Measurements from ENCODE around the gene HOXC11.

Gene HOXC11

DNA sequence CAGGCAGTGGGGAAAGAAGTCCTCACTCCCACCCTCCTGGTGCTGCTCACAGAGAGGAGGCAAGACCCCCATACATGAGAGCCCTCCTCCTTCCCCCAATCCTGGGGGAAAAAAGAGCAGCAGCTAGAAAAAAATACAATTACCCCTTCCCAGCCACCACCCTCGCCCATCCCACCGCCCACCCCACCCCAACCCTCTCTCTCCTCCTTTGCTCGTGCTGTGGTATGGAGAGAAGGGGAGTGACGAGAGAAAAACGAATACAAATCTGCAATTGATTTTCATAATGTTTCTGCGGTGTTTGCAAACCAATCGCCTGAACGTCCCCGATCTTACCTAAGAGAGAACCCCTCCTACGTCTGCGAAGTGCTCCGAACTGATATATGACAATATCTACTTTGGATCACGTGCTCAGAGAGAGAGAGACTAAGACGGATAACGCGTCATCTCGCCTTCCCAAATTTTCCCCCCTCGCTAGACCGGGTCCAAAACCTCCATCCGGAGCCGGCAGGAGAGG is at the start of gene HOXC11:
TSS of gene HOXC11 (plus strand) at position 405 of the 514 bp plus-strand sequence. CDS start 116 bp downstream, outside the sequence.
- no peak for DNase-seq (ENCODE audit: low read depth in 2 of 2)

DNA sequence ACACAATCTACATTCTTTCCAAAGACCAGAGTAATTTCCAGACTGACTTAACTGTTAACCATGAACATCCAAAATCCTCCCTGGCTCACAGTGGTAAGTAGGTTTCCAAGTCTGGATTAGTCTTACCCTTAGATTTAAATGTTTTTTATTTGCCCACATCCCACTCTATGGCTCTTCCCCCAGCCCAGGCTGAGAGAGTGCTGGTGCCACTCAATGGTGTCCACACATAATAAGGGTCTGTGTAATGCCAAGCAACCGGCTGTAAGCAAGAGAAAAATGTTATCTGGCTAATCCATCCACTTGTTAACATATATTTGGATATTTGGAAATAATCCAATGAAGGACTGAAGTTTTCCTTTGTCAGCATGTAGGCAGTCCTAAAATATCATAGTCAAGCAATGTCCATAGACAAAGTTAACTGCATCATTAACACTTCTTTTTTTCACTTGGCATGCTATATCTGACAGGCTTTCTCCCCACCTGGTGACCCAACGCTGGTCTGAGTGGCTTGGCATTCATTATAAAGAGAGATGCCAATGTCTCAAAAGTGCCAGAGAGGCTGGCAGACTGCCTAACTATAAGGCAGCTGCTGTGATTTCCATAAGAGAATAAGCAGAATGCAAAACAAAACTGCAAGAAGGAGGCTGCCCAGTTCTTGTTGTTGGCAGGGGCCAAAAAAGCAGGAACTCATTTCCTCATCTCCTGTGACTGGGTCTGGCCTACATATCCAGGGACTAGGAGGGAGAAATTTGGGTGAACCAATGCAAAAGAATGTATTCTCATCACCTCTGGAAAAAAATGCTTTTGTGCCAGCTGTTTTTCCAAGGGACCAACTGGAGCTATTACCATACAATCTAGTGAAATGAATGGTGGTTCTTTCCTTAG is 48.2 kb upstream of the HOXC11 start:
- no peak for DNase-seq (ENCODE audit: low read depth in 2 of 2)

DNA sequence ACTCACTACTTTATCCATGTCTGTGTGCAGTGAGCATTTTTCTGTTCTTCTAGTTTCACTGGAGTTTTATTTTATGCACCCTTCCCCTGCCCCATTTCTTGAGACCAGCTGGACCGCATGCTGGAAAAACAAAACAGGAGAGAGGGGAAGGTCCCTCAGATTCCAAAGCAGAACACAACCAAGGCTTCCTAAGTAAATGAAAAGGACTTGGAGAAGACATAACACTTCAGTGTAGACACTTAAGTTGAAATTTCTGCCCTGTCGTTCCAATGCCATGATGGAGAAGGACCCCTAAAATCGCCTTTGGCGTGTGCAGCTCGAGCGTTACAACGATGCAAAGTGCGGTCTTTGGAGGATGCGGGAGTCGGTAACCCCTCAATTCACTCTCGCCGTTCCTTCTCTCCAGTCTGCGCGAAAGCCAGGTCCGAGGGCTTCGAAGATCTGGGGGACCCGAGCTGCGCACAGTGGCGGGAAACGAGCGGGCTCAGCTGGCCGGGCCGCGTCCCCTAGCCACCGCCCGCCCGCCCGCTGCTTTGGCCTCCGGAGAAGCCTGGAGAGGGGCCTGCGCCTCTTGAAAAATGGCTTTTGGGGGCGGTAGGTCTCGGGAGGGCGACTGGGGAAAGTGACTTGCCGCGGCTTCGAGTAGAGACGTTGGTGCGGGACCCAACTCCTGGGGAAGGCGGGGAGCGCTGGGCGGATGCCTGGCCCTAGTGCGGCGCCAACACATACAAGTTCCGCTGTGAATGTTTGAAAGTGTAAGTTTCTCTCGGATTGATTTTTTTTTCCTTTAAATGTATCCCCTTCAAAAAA is 45.5 kb upstream of the HOXC11 start:
- no peak for DNase-seq (ENCODE audit: low read depth in 2 of 2)

DNA sequence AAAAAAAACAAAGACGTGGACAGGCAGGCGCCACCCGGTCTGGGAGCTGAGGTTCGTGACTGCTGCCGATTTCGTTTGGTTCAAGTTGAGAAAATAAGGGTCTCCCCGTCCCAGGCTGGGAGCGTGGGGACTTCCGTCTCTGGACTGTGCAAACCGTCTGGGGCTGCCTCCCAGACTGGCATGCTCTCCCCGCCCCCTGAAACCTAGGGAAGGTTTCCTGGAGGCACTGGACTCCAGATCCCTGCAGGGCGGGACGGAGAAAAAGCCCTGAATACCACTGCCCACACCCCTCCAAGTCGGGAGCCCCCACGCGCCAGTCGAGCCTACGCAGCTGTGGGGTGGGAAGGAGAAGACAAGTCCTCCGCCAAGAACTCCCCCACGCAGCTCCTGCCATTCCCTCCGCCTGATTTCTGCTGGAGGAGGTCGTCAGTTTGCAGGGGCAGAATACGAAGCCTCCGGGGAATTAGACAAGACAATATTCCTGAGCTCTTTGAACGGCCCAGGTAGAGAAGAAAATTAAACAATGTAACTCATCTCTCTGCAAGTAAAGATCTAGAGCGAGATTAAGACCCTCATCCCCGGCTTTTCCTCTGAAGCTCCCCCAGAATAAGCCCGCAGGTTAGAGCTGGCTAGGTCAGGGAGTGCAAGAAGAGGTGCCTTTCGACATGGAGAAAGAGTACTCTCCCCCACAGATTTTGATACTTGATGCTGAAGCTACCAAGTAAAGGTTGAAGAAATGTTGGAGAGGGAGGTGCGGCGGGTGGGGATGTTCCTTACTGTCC is 44.7 kb upstream of the HOXC11 start:
- DNase-seq (ENCODE audit: low read depth in 2 of 2) = no peak

DNA sequence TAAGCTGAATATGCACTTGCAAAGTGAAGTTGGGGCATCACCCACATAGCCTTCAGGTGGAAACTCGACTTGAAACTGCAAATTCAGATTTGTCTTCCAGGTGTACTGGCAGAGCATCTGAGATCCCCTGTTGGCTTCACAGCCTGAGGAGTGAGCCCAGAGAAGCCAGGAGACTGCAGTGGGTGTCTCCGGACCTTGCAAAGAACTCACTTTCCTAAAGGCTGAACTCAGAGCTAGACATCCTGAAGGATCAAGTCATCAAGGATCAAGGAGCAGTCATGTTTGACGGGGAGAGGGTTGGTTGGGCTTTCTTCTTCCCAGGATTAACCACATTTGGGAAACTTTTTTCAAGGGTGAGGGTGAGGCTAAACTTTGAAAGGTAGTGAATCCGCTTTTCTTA is 43.4 kb upstream of the HOXC11 start:
- DNase-seq (ENCODE audit: low read depth in 2 of 2) = no peak

DNA sequence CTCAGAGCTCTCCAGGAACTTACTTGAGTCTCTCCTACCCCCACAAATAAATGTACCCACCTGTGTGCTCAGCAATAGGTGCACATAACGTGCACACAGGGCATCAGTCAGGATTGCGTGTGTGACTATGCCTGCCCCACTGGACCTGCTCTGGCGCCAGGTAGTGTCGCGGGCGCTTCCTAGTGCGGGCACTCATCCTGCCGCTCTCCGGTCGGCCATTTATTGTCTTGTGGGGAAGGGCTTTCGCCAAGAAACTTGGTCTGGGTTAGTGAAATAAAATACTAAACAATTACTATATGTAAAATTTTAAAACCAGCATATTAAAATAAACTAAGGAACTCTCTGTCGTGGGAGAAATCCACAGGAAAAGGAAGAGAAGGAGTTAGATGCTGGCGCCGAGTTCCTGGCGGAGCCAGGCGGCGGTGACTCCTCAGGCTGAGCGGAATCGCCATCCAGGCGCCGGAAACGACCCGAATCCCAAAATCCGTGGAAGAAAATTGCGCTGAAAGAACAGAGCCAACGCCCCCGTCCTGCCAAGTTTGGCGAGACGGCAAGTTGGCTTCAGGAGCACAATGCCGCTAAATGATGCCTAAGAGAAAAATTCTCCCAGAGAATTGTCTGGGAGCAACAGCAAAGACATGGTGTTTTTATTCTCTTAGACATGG is 42.2 kb upstream of the HOXC11 start:
- no peak for DNase-seq (ENCODE audit: low read depth in 2 of 2)

DNA sequence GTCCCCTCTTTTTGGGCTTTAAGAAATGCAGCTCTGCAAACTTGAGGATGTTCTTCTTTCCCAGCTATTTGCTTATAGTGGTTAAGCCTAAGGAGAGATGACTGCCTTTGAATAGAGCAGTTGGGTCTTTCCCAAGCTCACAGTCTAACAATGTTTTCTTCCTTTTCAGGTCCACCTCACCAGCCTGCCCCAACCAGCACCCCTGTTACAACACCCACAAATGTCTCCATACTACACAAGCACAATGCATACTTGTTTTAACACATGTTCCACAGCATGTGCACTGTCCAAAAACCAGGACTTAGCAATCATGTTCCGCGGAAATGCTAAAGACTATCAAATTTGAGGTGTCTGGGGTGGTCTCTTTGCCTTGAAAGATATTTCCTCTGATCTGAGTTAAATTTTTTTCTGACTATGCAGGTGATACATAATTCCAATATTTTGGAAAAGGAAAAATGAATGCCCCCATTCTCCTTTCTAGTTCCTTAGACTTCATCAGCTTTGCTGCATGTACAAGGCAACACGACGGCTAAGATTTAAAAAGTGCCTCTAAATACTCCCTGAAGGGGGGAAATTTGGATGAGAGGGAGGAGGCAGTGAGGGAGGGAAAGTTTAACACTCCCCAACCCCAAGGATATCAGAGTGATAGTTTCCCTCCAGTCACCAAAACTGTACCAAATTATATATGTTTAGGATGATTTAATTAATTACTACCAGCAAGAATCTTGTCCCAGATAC is 40.9 kb upstream of the HOXC11 start:
- no peak for DNase-seq (ENCODE audit: low read depth in 2 of 2)

DNA sequence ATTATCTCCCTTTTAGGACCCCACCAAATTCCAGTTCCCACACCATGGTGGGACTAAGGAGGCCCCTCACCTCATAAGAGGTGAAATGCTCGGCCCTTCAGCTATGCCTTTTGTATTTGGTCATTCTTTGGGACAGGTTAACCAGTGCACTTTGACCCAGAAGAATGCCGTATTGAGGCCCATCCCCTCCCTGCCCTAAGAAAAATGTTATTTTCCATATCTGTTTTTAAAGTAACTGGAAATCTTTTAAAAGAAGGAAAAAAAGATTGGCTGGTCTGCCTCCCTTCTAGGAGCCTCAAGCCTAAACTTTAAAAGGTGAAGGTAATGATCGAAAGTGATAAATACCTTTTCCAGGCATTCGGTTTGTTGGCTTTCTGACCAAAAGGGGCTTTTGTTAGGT is 40.0 kb upstream of the HOXC11 start:
- no peak for DNase-seq (ENCODE audit: low read depth in 2 of 2)

DNA sequence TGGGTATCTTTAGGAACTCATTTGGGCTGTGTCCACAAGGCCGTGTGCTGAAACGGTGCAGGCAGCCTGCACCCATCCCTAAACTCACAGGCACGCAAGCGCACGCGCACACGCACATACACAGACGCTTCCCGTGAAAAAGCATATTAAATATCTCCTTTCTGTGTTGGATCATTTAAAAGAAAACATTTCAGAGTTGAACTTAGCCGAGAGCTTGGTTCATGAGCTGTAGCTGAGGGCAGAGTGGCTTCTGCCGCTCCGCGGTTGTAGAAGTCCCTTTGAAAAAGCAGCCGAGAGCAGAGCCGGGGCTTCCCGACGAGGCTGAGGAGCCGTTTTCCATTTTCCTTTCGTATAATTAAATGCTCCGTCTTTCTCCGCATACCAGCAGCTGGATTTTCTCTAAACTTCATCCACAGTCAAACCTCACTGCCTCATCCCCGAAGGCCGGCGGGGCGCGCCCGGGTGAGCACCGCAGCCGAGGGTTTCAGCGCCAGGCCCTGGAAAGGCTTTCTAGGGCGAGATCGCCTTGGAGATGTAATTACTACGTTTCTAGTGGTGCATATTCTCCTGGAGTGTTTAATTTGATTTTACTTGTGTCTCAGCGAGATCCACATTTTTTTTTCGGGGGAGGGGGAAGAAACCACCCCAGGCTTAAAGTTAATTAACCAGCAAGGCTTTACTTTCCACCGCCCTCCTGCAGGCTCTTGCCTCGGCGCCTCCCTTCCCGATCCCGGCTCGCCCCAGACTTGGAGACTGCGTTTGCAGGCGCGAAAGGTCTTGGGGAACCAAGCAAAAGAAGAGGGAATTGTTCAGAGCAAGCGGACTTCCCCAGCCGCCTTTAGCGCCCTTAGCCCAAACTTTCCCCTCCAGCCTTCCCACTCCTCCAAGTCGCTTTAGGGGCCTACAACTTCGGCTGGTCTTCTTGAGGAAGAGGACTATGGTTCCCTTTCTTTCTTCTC is 37.3 kb upstream of the HOXC11 start:
- DNase-seq (ENCODE audit: low read depth in 2 of 2) = no peak

DNA sequence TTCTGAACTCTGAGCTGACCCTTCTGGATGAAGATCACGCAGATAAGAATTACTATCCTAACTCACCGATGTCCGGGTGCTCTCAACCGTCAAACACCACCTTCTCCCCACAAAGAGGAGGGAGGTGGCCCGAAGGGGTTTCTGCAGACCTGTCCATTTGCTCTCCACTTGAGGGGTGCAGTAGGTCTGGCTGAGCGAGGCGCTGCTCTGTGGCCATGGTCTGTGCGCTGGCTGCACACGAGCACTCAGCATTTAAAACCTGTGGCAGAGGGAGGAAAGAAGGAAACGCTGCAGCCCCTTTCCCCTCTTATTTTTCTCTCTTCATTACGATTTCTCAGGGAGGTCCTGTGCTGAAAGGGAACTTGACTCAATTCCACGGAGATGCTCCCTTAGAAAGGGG is 35.8 kb upstream of the HOXC11 start:
- DNase-seq (ENCODE audit: low read depth in 2 of 2) = no peak

DNA sequence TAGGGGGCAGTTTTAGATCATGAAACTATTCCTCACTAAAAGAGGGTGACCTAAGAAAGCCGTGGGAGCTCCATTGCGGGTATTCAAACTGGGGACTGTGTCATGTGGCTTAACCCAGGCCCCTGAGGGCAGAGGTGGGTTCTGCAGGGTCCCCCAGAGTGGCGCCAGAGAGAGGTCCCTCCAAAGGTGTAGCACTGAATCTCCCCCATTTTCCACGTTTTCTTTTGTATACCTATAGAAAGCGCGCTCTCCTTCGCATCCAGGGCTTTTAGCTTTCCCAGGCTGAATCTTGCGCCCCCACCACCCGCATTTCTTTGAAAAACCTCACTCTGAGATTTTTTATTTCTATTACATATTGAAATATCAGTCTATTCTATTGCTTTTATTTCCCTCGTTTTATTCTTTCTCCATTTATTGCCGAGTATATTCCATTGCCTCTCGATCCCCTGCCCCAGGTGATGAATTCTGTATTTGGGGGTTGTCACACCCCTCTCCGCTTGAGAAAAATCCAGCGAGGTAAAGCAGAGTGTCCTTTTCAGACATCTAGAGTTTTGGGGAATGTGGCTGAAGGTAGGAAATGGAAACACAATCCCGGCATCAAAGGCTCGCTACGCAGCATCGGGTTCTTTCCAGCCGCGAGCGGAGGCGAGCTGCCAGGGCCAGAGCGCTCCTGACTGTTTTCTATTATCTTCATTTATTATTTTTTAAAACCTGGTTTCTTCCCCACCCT is 35.2 kb upstream of the HOXC11 start:
- DNase-seq (ENCODE audit: low read depth in 2 of 2) = no peak

DNA sequence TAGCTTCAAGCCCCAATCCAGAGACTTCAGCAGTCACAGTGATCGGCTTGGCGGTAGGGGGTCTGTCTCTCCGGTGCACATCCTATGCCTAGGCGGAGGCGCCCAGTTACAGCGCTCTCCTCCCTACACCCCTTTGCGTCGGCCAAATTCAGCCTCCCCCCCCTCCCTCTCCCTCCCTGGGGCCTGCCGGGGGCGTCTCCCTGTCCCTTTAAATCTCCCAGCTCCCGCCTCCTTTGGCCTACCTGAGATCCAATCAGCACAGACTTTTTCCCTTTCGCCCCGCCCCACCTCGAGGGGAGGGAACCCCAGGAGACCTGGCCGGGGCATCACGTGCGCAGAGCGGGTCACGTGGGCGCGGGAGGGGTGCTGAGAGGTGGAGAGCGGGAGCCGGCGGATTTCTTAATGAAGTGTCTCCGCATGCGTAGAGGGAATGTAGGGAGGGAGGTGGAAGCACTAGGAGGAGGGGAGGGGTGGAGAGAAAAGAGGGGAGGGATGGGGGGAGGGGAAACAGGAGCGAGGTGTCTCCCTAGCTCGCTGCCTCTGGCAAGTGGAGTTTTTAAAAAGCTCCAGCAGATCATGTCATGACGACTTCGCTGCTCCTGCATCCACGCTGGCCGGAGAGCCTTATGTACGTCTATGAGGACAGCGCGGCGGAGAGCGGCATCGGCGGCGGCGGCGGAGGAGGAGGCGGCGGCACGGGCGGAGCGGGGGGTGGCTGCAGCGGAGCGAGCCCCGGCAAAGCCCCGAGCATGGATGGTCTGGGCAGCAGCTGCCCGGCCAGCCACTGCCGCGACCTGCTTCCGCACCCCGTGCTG is 34.4 kb upstream of the HOXC11 start, which contains the start of gene HOXC13:
TSS of gene HOXC13 (plus strand) at position 506 of the 815 bp plus-strand sequence. CDS start at position 582, 76 bp downstream.
- no peak for DNase-seq (ENCODE audit: low read depth in 2 of 2)

DNA sequence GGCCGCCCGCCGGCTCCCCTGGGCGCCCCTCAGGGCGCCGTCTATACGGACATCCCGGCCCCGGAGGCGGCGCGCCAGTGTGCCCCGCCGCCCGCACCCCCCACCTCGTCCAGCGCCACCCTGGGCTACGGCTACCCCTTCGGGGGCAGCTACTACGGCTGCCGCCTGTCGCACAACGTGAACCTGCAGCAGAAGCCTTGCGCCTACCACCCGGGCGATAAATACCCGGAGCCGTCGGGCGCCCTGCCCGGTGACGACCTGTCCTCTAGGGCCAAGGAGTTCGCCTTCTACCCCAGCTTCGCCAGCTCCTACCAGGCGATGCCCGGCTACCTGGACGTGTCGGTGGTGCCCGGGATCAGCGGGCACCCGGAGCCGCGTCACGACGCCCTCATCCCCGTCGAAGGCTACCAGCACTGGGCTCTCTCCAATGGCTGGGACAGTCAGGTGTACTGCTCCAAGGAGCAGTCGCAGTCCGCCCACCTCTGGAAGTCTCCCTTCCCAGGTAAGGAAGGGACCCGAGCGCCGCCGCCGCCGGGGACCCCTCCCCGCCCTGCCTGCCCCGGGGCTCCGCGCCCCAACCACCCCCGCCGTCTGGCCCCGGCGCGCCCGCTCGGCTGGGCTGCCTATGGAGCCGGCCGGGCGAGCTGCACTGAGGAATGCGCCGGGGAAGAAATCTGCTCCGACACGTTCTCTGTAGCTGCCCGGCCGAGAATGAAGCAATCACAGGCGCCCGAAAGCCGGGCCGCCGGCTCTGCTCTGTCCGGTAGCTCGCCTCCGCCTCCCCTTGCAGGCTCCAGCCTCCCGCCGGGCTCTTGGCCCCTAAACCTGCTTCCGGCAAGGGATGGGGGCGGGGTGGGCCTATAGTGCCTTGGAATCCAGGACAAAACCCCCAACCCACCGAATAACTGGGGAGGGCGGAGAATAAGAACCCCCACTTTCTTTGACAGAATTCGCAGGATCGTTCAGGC is 33.5 kb upstream of the HOXC11 start:
- DNase-seq (ENCODE audit: low read depth in 2 of 2) = no peak

DNA sequence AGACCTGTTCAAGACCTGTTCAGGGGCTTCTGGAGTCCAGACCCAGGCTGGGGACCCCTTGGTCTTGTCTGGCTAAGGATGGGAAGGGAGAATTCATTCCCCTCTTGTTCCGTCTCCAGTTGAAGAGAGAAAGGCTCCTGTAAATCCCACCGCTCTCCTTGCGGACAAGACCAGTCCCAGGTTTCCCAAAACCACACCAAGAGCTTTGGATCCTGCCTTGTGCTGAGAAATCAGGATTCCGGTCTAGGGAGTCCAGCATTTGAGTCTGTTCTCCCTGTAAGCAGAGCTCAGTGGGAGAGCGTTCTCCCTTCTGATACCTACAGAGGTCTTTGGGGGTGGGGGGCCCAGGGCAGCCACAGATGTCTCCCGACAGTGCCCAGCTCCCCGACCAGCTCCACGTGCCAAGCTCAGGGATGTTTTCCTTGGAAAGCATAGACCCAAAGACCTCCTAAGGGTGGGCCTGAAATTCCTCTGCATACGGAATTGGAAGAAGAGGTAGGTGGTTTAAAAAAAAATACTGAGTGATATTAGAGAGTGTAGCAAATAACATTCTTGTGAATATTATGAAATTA is 32.4 kb upstream of the HOXC11 start:
- DNase-seq (ENCODE audit: low read depth in 2 of 2) = no peak

DNA sequence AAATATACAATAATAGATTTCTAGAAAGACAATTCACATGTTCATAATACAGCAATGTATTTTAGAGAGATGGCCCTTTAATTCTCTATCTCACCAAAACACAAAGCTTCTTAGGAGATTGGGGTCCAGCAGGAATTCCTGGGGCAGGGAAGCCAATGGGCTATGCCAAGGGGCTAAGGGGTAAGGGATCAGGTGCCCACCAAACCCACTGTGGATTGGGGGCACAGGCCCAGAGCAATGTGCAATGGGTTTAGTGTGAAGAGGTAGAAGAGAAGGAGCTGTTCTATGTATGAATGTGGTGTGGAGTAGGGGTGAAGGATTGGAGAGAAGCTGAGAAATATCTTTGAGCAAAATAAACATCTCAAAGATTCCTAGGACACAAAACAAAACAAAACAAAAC is 31.7 kb upstream of the HOXC11 start:
- DNase-seq (ENCODE audit: low read depth in 2 of 2) = no peak

DNA sequence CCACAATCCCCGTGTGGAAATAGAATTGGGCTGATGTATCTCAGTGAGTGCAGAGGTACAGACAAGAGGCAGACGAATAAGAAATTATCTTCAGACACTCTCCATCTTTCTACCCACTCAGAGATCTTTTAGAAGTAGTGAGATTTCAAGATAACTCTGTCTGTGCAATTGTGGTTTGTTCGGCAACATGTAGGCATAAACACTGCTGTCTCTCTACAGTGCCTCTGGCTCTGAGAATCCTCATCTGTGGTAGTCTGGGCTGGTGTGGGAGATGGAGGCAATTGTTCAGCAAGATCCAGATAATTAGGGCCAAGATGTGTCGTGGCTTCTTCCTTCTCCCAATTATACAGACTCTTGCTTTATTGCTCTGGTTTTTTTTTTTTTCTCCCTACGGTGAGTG is 31.2 kb upstream of the HOXC11 start:
- no peak for DNase-seq (ENCODE audit: low read depth in 2 of 2)
